NK-92 (cell line): ENCODE data around the gene ANKRD33.

Source experiments
- DNase-seq: peaks from one replicate; lab custom pipeline; 2025; ENCODE audit not compliant: unreplicated experiment; lab: John Stamatoyannopoulos, UW

The ANKRD33 gene

GRCh38 chr12:51900323-51900889 is 12.5 kb downstream of the ANKRD33 start:
- DNase-seq = no peak

- no peak for DNase-seq
Measured at GRCh38 chr12:51901121-51901817, 13.4 kb downstream of the ANKRD33 start.

GRCh38 chr12:51901881-51902280 is 14.0 kb downstream of the ANKRD33 start:
- DNase-seq = no peak

GRCh38 chr12:51904951-51905470 is 17.1 kb downstream of the ANKRD33 start:
- DNase-seq = no peak

- no peak for DNase-seq
Measured at GRCh38 chr12:51905471-51906429, 17.8 kb downstream of the ANKRD33 start.

- no peak for DNase-seq
Measured at GRCh38 chr12:51906430-51907082, 18.7 kb downstream of the ANKRD33 start.

GRCh38 chr12:51907083-51907855 is 19.4 kb downstream of the ANKRD33 start, which contains the start of gene ACVRL1:
Gene ACVRL1, plus strand, starts transcription at chr12:51907504. Its CDS starts 4,971 bp downstream, at chr12:51912475.
- no peak for DNase-seq

- DNase-seq = no peak
Measured at GRCh38 chr12:51907856-51908425, 20.0 kb downstream of the ANKRD33 start.

- DNase-seq = no peak
Measured at GRCh38 chr12:51908876-51909592, 21.1 kb downstream of the ANKRD33 start.

GRCh38 chr12:51910168-51910567 is 22.3 kb downstream of the ANKRD33 start:
- no peak for DNase-seq

GRCh38 chr12:51910691-51911090 is 22.8 kb downstream of the ANKRD33 start:
- DNase-seq = no peak

GRCh38 chr12:51911307-51911706 is 23.4 kb downstream of the ANKRD33 start:
- no peak for DNase-seq

GRCh38 chr12:51911788-51912711 is 24.1 kb downstream of the ANKRD33 start:
- DNase-seq = no peak

GRCh38 chr12:51913071-51914033 is 25.4 kb downstream of the ANKRD33 start:
- DNase-seq = no peak

GRCh38 chr12:51914034-51914923 is 26.4 kb downstream of the ANKRD33 start:
- no peak for DNase-seq
